HG03457 (cell line): Measurements from ENCODE around the gene UMAD1.
"Not testable (repeated sequence)": the region's sequence is repeated elsewhere in the genome, so short reads cannot be mapped to it uniquely, and the experiment has no call there.

ENCODE experiments used
- ATAC-seq: cut with Tn5 transposase; IDR thresholded peaks from one replicate; pipeline ENCODE4 v1.9.1; 2021; ENCODE audit warnings: moderate number of reproducible peaks; ENCODE audit not compliant: unreplicated experiment

Gene UMAD1

GRCh38 chr7:7793921-7794320 lies 153.4 kb downstream of the UMAD1 start:
- ATAC-seq: no peak

- ATAC-seq: no peak
These were observed 154.7 kb downstream of the UMAD1 start for GRCh38 chr7:7795203-7795602.

DNA sequence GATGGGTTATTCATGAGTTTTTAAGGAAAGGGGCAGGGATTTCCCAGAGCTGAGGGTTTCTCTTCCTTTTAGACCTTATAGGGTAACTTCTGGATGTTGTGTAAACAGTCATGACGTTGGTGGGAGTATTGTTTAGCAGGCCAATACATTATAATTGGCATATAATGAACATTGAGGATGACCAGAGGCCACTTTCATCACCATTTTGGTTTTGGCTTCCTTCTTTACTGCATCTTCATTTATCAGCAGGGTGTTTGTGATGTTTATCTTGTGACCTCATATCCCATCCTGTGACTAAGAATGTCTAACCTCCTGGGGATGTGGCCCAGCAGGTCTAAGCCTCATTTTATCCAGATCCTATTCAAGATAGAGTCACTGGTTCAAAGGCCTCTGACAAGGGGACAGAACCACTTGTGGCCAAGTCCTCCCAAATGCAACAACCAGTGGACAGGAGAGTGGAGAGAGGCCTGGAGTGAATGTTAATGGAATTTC lies 155.1 kb downstream of the UMAD1 start:
- no peak for ATAC-seq

DNA sequence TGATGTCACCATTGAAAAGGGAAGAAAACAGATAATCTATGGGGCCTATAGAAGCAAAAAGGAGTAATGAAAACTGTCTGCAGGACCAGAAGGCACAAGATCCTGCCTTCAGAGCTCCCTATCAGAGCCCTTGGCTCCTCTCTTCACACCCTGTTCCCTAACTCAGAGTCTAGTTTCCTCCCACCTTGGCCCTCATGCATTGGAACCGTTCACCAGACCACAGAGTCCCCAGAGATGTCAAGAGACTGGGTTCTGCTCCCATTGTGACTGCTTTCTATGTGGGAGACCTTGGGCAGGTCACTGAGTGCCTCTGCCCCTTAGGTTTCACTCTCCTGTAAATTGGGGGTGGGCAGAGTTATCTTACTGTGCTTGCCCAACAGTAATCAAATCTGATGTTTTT lies 158.0 kb downstream of the UMAD1 start:
- no peak for ATAC-seq

DNA sequence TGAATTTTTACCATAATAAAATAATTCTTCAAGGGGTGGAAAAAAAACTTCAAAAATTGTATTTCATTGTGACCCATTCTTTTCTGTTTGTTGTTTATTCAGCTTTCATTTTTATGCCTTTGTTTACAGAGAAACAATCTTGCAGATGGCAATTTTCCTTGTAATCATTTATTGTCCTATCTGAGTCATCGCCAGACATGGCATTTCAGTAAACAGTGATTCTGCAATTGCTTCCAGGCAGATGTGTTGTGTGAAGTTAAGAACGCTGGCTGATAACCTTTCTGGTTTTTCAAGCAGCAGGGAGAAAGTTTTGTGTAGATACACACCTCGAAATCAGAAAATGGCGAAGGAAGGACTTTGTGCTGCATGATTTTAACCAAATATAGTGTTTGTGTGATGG lies 158.6 kb downstream of the UMAD1 start:
- no peak for ATAC-seq

- ATAC-seq: no peak
These were observed 162.0 kb downstream of the UMAD1 start for GRCh38 chr7:7802531-7802930.

GRCh38 chr7:7803715-7804178 lies 163.2 kb downstream of the UMAD1 start:
- no peak for ATAC-seq

- not testable (repeated sequence) for ATAC-seq
These were observed 164.3 kb downstream of the UMAD1 start for GRCh38 chr7:7804822-7805221.

DNA sequence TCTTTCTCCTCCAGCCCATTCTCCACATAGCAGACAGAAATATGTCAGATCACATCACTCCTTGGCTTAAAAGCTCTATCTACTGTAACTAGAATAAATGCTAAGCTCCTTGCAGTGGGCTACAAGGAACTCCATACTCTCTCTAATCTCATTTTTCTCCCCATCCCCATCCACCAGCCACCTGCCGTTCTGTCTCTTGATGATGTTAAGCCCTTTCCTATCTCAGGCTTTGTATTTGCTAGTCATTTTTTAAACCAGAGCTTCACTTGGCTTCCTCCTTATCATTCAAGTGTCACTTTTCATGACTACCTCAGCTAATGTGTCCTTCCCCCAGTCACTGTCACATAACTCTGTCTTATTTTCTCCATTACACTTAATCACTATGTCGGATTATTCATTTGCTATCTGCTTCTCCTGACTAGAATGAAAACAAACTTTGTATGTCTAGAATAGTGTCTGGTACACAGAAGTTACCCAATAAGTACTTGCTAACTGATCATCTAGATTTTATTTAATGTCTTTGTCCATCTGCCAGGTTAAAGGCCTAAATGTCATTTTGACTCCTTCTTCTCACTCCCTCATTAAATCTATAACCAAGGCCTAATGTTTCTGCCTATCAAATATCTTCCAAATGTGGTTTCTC lies 165.1 kb downstream of the UMAD1 start:
- ATAC-seq: no peak

DNA sequence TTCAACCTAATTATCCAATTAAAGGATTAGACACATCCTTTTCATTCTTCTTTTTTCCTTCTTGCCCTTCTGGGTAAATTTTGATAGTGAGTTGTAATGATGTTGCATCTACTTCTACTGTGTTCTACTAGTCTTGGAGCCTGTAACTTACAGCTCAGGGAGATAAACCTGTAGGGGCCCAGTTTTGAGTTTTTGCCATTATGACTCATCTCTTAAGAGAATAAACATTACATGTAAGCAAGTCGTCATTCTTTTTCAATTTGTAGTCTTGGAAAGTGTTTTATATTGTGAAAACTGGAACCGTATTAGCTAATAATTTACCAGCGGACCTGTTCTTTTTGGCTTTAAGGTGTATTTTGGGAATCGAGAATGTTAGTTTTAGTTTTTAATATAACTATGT lies 167.6 kb downstream of the UMAD1 start:
- ATAC-seq: no peak

DNA sequence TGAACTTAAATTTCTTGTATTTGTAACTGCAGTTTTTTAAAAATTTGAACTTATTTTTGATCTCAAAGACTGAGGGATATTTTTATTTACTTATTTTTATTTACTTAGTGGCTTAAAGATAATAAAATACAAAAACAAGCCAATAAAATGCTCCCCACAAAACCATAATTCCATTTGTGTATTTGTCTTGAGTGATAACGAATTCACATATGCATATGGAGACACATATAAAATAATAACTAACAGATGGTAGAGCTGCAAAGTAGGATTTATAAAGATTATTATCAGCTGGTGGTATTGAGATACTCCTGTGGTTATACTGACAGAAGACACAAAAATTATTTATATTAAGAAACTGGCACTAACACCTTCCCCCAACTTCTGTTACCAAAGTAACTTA lies 168.1 kb downstream of the UMAD1 start:
- no peak for ATAC-seq

- ATAC-seq: no peak
These were observed 169.8 kb downstream of the UMAD1 start for GRCh38 chr7:7810380-7810779.

- ATAC-seq: no peak
These were observed 170.3 kb downstream of the UMAD1 start for GRCh38 chr7:7810826-7811225.

- ATAC-seq: no peak
These were observed 171.6 kb downstream of the UMAD1 start for GRCh38 chr7:7812112-7812511.

- ATAC-seq: no peak
These were observed 174.8 kb downstream of the UMAD1 start for GRCh38 chr7:7815395-7815794.

DNA sequence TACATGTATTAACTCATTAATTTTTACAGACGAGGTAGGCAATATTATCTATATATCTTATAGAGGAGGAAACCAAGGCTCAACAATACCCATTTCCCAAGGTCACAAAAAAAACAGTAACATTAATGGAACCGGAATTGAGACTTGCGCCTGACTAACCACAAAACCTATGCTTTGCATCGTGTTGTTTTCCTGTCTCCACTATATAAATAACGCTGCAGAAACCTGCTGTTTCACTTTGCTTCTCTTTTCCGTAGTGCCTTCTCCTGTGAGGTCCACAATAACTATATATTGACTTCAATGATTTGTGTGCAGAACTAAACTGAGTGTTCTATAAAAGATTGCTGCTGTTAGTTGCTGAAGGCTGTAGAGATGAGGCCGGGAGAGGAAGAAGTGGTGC lies 175.5 kb downstream of the UMAD1 start:
- no peak for ATAC-seq

DNA sequence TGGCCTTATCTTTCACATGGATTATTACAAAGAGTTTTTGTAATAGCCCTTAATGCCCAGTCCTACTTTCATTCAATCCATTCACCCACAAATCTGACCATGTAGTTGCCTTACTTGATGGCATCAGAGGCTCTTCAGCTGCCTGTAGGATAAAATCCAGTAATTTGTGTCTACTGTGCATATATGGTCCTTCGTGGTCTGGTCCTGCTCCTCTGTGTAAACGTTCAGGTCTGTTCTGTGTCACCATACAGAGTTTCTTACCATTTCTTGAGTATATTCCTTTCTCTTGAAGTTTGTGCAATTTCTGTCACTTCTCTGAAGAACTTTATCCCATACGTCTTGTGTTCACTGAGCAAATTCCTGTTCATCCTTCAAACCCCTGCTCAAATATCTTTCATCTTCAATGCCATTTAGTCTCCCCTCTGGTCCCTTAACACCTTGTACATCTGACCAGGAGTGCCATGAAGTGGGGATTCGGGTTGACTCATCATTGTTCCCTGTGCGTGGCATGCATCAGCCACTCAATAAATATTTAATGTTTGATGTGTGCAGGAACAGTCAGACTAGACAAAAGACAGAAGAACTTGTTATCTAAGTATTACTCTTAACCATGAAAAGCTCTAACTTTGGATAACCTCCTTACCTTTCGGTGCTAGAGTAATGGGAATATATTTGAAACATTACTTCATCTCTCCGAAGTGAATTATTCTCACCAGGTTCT lies 176.4 kb downstream of the UMAD1 start:
- ATAC-seq: no peak

- no peak for ATAC-seq
These were observed 177.2 kb downstream of the UMAD1 start for GRCh38 chr7:7817748-7818147.

- not testable (repeated sequence) for ATAC-seq
These were observed 177.6 kb downstream of the UMAD1 start for GRCh38 chr7:7818179-7818578.

GRCh38 chr7:7819442-7820247 lies 179.1 kb downstream of the UMAD1 start:
- peak; percentile 40 for ATAC-seq

- no peak for ATAC-seq
These were observed 179.9 kb downstream of the UMAD1 start for GRCh38 chr7:7820409-7820808.

DNA sequence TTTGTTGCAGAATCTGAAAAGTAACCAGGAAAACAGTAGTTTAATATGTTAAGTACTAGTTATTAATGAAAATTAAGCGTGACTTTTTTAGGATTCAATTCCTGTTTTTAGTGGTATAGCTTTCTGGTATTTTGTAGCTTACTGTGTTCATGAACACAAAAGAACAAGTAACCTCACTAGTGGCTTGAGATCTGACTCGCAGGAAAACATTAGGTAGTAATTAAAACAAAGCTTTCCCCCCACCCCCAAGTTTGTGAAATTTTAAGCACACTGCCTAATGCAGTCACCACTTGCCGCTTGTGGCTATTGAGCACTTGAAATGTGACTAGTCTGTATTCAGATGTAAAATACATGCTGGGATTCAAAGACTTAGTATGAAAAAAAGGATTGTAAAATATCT lies 180.4 kb downstream of the UMAD1 start:
- peak; percentile 30 for ATAC-seq
